Stimulated activated CD8-positive, alpha-beta memory T cell treated with anti-CD3 and anti-CD28 coated beads, Interleukin-7, amount 100 ng/mL, for 48 hours (primary cell): Measurements from ENCODE around the gene RNF157.
"Not testable (repeated sequence)": the region's sequence is repeated elsewhere in the genome, so short reads cannot be mapped to it uniquely, and the experiment has no call there.

Experiments
- DNase-seq, 2 donors: peaks; one replicate each; pipeline ENCODE4 v3.0.0-alpha.2; 2020; ENCODE audit warnings: low read depth in 1 of 2; ENCODE audit errors: extremely low read depth in 1 of 2

Gene RNF157

DNA sequence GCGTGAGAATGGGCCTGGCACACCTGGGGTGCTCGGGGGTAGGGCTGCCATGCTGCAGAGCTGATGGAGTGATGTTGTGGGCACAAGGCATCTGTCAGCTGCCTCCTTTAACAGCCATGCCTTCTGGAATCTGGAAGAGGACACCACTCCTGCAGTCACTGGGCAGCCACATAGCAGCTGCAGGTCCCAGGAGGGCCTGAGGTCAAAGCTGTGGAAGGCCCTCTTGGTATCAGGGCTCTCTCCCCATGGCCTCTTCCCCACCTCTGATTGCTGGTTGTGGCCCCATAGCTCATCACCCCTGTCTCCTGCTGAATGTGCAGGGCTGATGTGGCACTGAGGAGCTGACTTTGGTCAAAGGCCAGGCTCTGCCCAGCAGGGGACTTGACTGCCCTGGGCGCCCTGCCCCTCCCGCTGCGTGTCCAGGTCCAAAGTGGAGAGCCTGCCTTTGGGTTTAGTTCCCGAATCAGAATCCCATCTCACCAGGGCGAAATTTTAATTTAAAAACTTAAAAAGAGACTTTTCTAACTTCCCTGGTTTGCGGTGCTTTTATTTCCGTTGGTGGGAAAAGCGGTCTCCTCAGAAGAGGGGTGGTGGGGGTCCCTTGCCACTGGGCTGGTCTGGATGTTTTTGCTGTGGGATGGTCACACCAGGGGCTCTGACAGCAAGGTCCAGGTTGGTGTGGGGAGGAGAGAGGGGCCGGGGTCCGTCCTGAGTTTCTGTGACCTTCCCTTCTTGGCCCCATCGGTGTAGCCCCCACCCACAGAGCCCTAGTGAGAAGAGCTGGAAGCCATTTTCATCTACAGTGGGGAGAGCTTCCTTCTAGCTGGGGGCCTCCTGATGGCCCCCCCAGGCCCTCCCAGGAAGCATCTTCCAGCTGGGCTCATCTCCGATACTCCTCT lies 30.7 kb upstream of the RNF157 start:
- no peak for DNase-seq

DNA sequence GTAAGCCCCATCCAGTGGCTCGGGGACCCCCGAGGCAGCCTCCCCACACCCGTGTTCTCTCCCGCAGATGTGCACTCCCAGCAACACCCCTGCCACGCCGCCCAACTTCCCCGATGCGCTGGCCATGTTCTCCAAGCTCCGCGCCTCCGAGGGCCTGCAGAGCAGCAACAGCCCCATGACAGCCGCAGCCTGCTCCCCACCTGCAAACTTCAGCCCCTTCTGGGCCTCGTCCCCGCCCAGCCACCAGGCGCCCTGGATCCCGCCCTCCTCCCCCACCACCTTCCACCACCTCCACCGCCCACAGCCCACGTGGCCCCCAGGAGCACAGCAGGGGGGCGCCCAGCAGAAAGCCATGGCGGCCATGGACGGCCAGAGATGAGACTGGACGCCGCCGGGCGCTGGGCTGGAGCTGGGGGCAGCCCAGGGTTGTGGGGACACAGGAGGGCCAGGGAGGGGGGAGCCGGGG lies 29.9 kb upstream of the RNF157 start:
- DNase-seq = no peak

DNA sequence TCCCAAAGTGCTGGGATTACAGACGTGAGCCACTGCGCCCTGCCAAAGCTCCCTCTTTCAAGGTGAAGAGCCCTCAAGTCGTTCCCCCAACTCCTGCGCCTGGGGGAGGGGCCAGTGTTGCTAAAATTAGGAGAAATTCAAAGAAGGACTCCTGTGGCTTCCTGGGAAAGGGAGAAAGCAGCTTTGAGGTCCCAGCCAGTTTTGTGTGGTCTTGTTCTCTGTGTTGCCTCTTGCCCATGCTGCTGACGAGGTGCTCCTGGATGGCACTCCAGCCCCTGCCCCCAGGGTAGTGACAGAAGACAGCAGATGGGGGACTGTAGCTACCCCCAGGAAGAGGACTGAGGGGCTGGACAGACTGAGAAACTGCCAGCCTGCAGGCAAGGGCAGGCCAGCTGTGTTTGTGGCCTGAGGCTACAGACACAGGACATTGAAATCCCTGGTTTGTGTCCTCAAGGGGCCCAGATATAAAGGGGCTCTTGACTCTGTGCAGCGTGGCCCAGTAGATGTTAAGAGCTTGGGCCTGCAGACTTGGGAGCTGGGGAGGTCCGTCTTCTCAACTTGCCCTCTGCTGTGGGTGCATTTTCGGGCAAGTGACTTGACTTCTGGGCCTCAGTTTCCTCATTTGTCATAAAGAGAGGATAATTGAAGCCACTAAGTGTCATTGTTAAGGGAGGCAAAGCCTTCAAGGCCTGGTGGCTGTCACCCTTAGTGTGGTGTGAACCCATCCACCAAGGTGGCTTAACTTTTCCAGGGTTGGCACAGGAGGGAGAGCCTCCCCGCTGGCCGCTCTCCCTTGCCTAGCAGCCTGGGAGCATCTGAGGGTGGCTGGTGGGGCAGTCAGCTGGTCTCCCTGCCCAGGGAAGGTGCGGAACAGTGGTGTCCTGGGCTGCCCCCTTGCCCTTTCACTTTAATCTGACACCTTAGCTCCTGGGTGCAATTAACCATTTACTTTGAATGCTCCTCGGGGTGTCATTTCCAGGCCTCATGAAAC lies 29.0 kb upstream of the RNF157 start:
- DNase-seq = no peak

DNA sequence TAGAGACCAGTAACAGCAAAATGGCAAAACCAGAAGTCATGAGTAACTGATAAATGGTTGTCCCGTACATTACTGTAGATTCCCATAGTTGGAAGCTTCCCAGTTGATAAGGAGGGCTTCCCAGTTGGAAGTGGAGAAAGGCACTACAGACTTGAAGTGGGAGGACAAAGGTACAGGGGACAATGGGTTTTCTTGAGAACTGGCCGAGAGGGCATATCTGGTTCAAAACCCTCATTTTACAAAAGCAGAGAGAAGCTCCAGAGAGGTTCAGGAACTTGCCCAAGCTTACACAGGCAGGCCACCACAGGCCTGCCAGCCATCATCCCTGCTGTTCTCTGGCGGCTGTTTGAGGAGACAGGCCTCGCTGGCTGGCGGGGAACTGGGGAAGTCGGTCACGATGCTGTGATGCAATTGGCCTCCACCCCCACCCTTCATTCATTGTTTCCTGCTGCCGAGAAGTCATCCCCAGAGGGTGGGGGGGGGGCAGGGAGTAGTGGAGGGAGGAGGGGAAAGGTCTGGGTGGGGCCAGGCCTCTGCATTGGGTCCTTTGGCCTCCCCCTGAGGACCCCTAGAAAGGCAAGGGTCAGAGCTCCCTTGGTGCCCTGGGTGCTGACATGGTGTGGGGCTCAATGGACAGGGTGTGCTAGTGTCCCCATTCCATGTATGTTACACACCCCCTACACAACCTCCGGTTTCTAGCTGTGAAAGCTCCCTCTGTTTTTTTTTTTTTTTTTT lies 27.9 kb upstream of the RNF157 start:
- DNase-seq = peak in 1 of 2 donors; percentile 79

DNA sequence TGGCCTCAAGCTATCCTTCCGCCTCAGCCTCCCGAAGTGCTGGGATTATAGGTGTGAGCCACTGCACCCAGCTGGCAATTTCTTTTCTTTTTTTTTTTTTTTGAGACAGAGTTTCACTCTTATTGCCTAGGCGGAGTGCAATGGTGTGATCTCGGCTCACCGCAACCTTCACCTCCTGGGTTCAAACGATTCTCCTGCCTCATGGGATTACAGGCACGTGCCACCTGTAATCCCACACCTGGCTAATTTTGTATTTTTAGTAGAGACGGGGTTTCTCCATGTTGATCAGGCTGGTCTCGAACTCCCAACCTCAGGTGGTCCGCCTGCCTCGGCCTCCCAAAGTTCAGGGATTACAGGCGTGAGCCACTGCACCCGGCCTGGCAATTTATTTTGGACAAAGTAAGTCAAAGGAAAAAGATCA lies 27.3 kb upstream of the RNF157 start:
- DNase-seq = not testable (repeated sequence)

DNA sequence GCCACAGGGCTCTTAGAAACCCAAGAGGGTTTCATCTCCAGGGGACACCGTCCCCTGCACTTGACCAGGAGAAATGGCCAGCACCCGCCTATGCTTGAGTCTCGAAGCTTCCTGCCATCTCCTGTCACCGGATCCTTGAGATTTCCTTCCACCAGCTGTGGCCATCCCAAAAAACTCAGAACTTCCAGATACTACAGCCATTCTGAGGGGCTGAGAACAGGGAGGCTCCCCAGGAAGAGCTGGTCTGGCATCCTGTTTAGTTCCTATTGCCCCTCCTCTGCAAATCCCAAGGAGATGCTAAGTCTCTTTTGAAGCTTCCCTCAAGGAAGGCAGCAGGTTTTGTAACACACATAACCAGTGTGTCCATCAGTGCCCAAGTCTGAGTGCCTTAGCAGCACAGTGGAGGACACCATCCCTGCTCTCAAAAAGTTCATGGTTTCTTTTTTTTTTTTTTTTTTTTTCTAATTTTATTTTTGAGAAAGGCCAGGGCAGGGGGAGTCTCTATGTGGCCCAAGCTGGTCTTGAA lies 26.8 kb upstream of the RNF157 start:
- DNase-seq = no peak

DNA sequence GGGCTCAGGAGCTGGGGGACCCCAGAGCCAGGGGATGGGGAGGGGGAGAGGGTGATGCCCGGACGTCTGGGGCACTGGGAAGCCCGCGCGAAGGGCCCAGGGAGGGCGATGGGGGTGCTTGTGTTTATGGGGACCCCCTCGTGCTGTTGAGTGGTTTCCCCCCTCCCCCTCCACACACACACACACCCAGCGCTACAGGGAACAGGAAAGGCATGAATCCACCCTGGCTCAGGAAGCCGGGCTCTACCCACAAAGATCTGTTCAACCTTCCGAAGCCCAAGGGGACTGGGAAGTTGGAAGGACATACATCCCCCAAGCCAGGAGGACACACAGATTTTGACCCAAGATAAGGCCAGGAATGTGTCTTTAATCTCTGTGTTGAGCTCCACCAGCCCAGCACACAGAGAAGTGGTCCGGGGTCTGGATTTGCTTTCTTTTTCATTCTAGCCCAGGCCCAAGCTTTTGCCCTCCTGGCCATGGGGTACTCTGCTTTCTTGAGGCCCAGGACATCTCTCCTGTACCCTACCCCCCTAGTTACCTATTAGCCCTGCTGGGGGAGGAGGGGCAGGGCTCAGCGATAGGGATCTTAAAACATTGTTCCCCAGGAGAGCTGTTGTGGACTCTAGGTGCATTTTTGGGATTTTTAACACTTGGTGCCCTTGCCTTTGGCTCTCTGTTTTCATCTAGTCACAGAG lies 26.1 kb upstream of the RNF157 start:
- DNase-seq = no peak

DNA sequence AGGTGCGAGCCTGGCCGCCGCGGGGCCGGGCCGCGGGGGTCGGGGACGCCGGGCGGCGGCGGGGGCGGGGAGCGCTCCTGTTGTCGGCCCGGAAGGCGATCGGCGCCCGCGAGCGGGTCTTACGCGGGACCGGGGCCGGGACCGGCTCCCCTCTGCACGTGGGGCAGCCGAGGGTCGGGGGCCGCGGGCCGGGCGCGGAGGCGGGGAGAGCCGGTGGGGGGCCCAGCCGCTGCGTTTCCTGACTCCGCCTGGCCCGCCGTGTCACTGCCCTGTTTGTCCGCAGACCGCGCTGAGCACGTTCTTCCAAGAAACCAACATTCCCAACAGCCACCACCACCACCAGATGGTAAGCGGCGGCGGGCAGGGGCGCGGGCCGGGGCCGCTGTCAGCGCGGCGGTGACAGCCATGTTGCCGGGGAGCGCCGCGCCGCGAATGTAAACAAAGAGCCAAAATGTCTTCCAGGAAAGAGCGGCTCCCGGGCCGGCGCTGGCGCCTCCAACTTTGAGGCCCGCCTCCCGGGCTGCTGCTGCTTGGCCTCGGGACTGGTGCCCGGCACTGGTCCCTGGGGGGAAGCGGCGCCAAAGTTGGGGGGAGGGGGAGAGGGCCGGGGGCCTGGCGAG lies 25.4 kb upstream of the RNF157 start:
- no peak for DNase-seq

DNA sequence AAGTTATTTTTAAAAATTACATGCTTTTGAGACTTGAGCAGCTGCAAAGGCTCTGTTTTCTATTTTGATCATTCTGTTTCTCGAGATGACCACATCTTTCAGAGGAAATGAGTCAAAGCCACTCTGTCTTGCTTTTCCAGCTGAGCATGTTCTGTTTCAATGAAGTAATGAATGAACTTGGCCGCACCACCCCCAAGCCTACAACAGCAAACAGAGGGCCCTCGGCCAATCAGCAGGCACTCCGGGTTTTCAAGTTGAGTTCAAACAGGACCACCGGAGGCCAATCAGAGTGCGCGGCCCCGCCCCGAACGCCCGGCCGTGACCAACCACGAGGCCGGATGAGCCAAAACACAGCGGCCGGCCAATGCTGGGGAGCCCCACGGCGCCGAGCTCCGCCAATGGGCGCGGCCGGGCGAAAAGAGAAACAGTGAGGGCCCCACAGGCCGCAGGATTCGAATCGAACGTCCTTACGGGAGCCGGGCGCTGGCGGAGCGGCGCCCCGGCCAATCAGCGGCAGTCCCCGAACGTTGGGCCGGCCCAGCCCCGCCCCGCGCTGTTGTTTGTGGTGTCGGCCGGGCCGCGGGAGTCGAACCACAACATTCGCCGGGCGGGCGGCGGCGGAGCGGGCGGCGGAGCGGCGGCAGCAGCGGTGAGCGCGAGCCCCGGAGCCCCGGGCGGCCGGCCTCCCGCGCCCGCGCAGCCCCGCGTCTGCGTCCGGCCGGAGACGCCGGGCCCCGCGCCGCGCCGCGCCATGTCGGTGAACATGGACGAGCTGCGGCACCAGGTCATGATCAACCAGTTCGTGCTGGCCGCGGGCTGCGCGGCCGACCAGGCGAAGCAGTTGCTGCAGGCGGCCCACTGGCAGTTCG lies 24.7 kb upstream of the RNF157 start, which contains the start of gene UBALD2:
Gene UBALD2, plus strand, starts transcription at position 594 of the 869 bp plus-strand sequence. Its CDS starts 158 bp downstream, at position 752.
- DNase-seq = peak; percentile 99

DNA sequence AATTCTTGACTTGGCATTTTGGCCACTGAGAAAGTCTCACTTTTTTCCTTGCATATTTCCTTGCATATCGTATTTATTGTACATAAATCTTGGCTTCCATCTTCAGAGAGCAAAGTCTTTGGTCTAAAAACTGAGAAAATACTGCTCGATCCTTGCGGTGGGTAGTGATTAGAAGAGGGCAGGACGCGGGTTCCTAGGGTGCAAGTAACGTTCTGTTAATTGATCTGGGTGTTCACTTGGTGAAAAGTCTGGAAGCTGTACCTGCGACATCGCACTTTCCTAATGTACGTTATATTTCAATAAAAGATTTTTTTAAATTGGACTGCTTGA lies 24.1 kb upstream of the RNF157 start:
- no peak for DNase-seq

DNA sequence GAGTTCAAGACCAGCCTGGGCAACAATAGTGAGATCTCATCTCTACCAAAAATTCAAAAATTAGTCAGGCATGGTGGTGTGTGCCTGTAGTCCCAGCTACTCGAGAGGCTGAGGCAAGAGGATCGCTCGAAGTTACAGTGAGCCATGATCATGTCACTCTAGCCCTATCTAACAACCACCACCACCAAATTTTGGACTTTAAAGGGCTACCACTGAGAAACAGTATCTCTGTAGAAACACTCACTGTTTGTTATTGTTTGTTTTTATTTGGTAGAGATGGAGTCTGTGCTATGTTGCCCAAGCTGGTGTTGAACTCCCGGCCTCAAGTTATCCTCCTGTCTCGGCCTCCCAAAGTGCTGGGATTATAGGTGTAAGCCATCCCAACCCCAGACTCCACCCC lies 23.6 kb upstream of the RNF157 start:
- DNase-seq = no peak

DNA sequence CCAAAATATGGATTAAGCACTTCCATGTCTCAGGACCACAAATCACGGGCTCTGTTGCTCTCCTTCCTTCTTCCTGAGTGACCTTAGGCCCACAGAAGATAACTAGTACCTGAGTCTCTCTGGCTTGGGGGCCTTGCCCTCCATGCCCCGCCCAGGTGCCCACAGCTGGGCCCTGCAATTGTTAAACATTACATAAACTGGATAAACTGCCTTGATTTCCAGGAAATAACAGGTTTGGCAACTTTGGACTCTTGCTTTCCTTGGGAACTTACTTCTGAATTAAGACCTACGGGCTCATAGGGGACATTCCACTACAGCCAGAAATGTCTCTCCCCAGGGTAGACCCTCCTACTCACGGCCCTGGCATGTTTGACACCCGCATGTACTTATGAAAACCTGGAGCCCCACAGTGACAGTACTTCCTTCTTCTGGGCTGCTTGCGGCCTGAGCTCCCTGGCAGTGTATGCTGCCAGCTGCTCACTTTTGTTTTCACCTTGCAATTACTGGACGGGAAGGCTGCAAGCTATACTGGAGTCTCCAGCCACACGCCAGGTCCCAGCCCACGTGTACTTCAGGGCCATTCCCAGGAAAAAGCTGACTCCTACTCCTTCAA lies 22.5 kb upstream of the RNF157 start:
- DNase-seq = no peak

DNA sequence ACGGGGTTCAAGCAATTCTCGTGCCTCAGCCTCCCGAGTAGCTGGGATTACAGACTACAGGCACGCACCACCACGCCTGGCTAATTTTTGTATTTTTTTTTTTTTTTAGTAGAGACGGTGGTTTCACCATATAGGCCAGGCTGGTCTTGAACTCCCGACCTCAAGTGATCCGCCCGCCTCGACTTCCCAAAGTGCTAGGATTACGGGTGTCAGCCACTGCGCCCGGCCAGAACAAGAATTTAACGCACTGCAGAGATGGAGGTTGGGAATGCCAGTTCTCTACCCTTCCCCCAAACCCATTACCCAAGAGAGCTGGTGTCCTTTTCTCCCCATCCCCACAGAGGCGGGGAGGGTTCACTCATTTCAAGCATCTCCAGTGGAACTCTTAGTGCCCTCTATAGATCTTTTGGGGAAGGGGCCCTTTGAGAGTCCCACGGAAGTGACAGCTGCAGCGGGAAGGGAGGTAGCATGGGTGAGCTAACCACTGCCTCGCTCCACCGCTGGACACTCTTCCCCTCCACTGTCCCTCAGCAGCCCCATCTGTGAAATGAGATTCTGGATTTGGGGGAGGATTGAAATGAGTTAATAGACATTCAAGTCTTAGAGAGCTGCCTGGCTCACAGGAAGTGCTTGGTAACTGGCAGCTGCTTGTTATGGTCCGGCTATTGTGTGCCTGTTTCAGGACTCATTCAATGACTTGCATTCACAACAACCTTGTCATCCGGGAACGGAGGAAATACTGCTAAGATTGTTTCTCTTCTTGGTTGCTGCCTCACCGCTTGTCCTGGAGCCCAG lies 21.3 kb upstream of the RNF157 start:
- no peak for DNase-seq

DNA sequence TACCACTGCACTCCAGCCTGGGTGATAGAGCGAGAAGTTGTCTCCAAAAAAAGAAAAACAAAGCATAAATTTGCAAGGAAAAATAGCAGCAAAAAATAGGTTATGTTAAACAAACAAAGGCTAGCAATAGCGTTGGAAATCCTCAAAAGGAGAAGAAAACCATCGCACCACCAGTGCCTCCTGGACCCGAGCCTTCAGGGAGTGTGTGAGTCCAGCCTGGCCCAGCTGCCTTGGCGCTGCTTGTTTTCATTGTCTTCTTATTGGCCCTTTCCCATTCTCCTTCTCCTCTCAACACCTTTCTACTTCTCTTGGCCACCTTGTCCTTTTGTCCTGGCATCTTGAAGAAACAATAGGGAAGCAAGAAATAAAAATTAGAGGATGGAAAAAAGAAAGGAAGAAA lies 20.4 kb upstream of the RNF157 start:
- DNase-seq = no peak

DNA sequence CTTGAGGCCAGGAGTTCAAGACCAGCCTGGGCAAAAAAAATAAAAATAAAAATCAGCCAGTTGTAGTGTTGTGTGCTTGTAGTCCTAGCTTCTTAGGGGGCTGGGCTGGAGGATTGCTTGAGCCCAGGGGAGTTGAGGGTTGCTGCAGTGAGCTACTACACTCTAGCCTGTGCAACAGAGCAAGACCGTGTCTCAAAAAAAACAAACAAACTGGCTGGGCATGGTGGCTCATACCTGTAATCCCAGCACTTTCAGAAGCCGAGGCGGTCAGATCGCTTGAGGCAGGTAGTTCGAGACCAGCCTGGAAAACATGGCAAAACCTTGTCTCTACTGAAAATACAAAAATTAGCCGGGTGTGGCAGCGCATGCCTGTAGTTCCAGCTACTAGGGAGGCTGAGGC lies 19.9 kb upstream of the RNF157 start:
- DNase-seq = no peak

DNA sequence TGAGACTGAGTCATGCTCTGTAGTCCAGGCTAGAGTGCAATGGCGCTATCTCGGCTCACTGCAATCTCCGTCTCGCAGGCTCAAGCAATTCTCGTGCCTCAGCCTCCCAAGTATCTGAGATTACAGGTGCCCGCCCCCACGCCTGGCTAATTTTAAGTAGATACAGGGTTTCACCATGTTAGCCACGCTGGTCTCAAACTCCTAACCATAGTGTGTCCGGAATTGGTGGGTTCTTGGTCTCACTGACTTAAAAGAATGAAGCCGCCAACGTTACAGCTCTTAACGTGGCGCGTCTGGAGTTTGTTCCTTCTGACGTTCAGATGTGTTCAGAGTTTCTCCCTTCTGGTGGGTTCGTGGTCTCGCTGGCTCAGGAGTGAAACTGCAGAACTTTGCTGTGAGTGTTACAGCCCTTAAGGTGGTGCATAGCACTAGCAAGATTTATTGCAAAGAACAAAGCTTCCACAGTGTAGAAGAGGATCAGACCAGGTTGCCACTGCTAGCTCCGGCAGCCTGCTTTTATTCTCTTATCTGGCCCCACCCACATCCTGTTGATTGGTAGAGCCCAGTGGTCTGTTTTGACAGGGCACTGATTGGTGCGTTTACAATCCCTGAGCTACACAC lies 16.2 kb upstream of the RNF157 start:
- DNase-seq = peak in 1 of 2 donors; percentile 48
